Measurements from ENCODE around the gene TCF7. TPM values are rescaled to one million over a fixed set of nuclear protein-coding genes. Genes with fewer than 3 reads are reported as not detected.
A peak's percentile ranks its signal among the peaks of the same experiment; 100 is the strongest.

The TCF7 gene
- total RNA-seq, 1 donor from 2014 or later, result 5.7 TPM

DNA sequence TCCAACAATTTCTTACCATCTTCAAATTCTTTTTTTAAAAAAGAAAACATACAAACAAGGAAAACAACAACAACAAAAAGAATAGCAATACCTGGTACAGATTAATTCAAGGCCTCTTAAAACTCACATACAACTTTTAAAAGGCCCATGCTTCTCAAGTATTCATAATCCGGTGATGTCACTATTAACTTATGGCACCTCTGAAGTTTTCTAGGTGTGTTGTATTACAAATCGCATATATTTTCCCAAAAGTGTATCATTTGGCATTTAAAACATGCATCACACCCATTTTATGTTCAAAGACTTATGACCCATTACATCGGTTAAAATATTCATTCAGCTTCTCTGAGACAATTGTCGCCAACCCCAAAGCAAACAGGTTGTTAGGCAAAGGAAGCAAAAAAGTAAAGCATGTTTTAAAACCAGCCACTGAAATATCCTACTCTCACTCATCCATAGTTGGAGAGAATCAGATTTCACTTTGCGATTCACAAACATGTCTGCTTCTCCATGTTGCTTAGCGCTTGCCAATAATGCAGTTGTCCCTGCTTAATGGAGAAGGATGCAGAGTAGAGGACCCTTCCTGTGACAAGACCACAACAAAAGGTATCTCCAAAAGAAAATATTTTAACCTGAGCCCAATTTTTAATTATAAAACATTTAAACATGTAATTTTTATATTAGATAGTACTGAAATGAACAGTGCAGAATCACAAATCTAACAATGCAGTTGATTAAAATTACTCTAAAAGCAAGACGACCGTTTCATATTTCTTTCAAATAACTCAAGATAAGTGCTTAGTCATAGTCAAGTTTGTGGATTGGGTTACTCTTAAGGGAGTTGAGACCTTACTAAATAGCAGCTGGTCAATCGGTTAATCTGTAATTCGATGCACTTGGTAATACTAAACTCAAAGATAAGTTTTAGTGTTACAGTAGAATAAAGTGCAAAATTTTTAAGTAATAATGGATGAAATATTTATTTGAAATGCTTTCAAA, 60.7 kb downstream of the TCF7 start:
- no peaks in the 10 kb centered on the region for H3K27me3 ChIP-seq (ENCODE audit: low read depth)
- DNase-seq (no peak), ATAC-seq (no peak)
- H3K36me3 ChIP-seq, result peaks cover 36% of the 10 kb centered on the region
- H3K4me1 ChIP-seq, result peaks cover 35% of the 10 kb centered on the region
- peak overlapping the region; percentile 100 for H3K27ac ChIP-seq
- TF ChIP-seq, protein P1, sequence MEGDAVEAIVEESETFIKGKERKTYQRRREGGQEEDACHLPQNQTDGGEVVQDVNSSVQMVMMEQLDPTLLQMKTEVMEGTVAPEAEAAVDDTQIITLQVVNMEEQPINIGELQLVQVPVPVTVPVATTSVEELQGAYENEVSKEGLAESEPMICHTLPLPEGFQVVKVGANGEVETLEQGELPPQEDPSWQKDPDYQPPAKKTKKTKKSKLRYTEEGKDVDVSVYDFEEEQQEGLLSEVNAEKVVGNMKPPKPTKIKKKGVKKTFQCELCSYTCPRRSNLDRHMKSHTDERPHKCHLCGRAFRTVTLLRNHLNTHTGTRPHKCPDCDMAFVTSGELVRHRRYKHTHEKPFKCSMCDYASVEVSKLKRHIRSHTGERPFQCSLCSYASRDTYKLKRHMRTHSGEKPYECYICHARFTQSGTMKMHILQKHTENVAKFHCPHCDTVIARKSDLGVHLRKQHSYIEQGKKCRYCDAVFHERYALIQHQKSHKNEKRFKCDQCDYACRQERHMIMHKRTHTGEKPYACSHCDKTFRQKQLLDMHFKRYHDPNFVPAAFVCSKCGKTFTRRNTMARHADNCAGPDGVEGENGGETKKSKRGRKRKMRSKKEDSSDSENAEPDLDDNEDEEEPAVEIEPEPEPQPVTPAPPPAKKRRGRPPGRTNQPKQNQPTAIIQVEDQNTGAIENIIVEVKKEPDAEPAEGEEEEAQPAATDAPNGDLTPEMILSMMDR (IDR thresholded peaks at IDR 0.05), result no peak
- H3K9me3 ChIP-seq, result no peaks in the 10 kb centered on the region
- peak overlapping the region; percentile 83 for H3K4me3 ChIP-seq
- intact Hi-C loops (cut with DNase I), result no loop called here

DNA sequence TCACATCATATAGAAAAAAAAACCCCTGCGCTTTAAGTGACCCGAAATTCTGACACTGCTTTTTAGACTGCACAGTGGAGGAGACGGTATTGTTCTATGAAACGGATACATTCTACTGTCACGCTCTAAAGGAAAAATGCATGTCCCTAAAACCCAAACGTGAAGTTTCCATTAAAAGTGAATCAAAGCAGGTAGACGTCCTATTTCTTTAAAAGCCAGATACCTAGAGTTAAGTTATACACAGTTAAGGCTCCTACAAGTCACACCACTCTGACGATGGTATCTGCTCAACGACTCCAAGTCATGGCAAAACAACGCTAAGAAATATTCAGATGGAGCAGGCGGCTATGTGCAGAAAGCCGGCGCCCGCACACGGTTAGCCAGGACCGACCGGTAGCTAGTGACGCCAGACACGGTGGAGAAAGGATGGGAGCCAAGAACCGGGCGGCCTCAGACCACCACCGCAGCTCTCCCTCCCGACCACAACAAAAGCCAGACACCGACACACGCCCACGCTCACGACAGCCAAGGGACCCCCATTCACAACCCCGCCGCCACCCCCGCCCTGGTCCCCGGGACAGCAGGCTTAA, 61.5 kb downstream of the TCF7 start:
- H3K36me3 ChIP-seq, result peaks cover 27% of the 10 kb centered on the region
- peaks cover 35% of the 10 kb centered on the region for H3K4me1 ChIP-seq
- H3K4me3 ChIP-seq, result peak overlapping the region; percentile 83
- DNase-seq (no peak), ATAC-seq (peak; percentile 38 to 61)
- H3K27ac ChIP-seq, result peak overlapping the region; percentile 100
- no peaks in the 10 kb centered on the region for H3K9me3 ChIP-seq
- TF ChIP-seq, protein P1 (IDR thresholded peaks at IDR 0.05), result no peak
- no peaks in the 10 kb centered on the region for H3K27me3 ChIP-seq (ENCODE audit: low read depth)
- intact Hi-C loops (cut with DNase I), result no loop called here

DNA sequence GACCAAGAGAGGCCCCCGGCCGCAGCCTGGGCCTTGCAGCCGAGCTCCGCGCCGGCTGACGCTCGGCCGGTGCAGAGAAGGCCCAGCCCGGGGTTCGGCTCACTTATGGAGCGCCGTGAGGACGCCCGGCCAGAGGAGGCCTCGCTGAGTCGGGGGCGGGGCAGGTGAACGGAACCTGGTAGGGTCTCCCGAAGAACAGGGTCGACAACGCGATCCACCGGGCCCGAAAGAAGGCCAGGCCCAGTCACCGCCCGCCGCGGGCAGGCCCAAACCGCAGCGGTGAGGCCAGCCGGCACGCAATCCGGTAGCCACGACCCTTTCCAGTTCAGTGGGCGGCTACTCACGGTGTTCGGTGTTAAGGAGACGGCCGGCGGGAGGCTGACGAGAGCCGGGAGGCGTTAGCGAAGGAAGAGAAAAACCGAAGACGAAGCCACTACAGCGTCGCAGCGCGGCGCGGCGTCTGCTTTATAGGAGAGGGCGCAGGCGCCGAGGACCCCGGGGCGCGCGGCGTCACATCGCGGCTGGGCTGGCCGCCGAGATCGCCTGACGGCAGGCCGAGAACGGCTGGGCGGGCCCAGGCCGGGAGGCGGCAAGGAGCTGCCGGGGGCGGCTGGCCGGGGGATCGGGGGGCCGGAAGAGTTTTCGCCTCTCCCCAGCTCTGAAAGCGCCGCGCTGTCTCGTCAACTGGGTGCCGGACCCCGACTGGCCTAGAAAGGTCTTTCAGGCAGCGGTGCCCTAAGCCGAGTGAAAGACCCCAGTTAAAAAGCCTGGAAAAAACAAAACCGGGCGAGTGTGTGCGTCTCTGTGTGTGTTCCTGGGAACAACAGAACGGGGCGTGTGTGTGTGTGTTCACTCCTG, 62.3 kb downstream of the TCF7 start, which contains the start of gene SKP1:
TSS of gene SKP1 (minus strand) at position 440 of the 858 bp plus-strand sequence. CDS start 2,928 bp downstream, outside the sequence.
- Histone ChIP-seq H3K9me3 (no peaks in the 10 kb centered on the region), H3K27ac (peak within 1 kb of the TSS; percentile 100), H3K4me1 (peaks cover 35% of the 10 kb centered on the region), H3K27me3 (ENCODE audit: low read depth) (no peaks in the 10 kb centered on the region), H3K4me3 (peak within 1 kb of the TSS; percentile 83), H3K36me3 (peaks cover 20% of the 10 kb centered on the region)
- intact Hi-C loops (cut with DNase I), result no loop called here
- DNase-seq (peak; percentile 90), ATAC-seq (peak; percentile 95 to 96)
- TF ChIP-seq, protein P1 (IDR thresholded peaks at IDR 0.05), result no peak

DNA sequence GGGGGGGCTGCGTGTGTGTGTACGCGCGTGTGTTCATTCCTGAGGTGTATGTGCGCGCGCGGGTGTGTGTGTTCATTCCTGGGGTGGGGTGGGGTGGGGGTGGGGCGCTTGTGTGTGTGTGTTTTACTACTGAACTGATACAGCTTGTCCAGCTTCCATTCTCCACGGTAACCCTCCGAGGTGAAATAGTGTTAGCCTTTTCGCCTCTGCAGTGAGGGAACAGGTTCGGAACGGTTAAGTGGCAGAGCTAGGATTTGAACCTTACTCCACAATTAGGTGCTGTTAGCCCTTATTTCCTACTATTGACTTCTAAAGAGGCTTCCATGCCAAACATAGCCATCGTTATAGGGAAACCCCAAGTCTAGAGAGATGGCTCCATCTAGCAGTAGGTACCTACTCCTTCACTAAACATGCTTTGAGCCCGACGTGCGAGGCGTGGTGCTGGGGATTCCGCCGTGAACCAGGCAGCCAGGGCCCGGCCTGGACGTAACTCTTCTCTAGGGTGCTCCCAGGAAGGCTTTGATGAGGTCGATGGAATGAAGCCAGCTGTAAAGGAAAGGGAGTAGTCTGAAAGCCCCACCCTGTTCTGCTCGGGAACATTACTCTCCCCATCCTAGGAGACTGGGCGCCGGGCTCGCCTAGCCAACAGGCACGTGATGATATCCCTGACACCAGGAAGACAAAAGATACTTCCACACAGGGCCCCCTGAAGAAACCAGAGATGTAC, 63.1 kb downstream of the TCF7 start:
- peaks cover 12% of the 10 kb centered on the region for H3K36me3 ChIP-seq
- intact Hi-C loops (cut with DNase I), result no loop called here
- H3K4me3 ChIP-seq, result peak overlapping the region; percentile 83
- ATAC-seq (peak; percentile 40 to 70), DNase-seq (peak; percentile 78)
- no peaks in the 10 kb centered on the region for H3K9me3 ChIP-seq
- no peaks in the 10 kb centered on the region for H3K27me3 ChIP-seq (ENCODE audit: low read depth)
- peaks cover 35% of the 10 kb centered on the region for H3K4me1 ChIP-seq
- peak overlapping the region; percentile 100 for H3K27ac ChIP-seq
- TF ChIP-seq, protein P1 (IDR thresholded peaks at IDR 0.05), result no peak

Measured in lower lobe of right lung (tissue), 2 donors.